Memory B cell (primary cell): ENCODE measurements around the gene FTH1.

Experiments
- ATAC-seq: fragments of 150-1000 bp; cut with Tn5 transposase; 2 replicates; pipeline ENCODE4 v1.10.0; 2021; ENCODE audit warnings: low read depth, mild to moderate bottlenecking, moderate library complexity
- DNase-seq, 2 donors: peaks; one replicate each; pipeline ENCODE4 v3.0.0; 2022; ENCODE audit warnings: low spot score in 2 of 2
- H3K27ac Mint-ChIP-seq: one replicate; pipeline ENCODE4 v1.8.0; 2022; ENCODE audit warnings: mild to moderate bottlenecking, moderate library complexity, mixed read lengths
- H3K27me3 Mint-ChIP-seq: one replicate; pipeline ENCODE4 v1.8.0; 2022; ENCODE audit warnings: mixed read lengths
- H3K36me3 Mint-ChIP-seq: one replicate; pipeline ENCODE4 v1.8.0; 2022; ENCODE audit warnings: mild to moderate bottlenecking, mixed read lengths
- H3K4me1 Mint-ChIP-seq: one replicate; pipeline ENCODE4 v1.8.0; 2022; ENCODE audit warnings: mixed read lengths
- H3K4me3 Mint-ChIP-seq: one replicate; pipeline ENCODE4 v1.8.0; 2022; ENCODE audit warnings: mild to moderate bottlenecking, moderate library complexity, mixed read lengths
- H3K9me3 Mint-ChIP-seq: one replicate; pipeline ENCODE4 v1.8.0; 2022; ENCODE audit warnings: mixed read lengths

The FTH1 gene

DNA sequence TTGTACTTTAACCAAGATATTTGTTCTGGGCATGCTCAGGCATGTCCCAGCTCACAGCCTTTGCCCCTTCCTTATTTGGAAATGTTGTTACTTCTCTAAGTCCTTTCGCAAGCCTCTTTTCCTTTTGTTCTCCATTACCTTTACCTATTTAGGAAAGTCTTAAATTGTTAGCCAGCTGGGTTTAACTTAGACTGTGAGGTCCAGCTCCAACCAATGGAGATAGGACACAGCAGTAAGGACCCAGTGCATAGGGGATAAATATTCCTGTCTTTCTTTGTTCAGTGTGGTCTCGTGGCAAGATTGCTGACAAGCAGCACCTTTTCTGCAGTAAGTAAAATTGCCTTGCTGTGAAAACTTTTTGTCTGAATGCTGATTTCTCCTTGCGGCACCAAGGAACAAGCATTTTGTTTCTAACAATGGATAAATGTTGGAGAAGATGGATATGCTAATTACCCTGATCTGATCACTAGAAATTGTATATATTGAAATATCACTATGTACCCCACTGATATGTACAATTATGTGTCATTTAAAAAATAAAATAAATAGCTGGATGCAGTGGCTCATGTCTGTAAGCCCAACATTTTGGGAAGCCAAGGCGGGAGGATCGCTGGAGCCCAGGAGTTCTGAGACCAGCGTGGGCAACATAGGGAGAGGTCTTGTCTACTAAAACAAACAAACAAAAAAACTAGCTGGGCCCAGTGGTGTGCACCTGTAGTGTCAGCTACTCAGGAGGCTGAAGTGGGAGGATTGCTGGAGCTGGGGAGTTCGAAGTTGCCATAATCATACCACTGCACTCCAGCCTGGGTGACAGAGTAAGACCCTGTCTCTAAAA, 31.9 kb upstream of the FTH1 start:
- DNase-seq (no peak), ATAC-seq (no peak)
- Mint-ChIP-seq H3K9me3 (peaks cover 8% of the 10 kb centered on the region), H3K27me3 (peaks cover 4% of the 10 kb centered on the region), H3K4me3 (no peak overlapping the region), H3K4me1 (no peaks in the 10 kb centered on the region), H3K36me3 (peaks cover 16% of the 10 kb centered on the region), H3K27ac (no peak overlapping the region)

DNA sequence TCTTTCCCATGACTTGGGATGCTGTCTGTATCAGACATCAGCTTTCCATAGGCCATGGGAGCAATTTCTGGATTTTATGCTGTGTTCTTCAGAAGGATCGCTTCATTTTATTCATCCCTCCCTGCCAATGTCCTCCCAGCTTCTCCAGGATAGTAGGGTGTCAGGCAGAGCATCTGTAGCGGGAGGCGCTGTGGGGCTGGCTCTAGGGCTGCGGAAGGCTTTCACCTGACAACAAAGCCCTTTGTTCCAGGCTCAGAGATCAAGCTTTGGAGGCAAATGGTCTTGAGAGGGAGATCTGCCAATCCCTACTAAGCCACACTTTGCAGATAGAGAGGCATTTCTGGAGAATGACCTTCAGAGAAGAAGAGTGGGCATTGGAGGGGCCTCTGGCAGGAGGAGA, 29.5 kb upstream of the FTH1 start:
- peaks cover 16% of the 10 kb centered on the region for H3K36me3 Mint-ChIP-seq
- H3K27ac Mint-ChIP-seq, result no peak overlapping the region
- no peak for ATAC-seq

GRCh38 chr11:61994981-61995380, 27.5 kb upstream of the FTH1 start:
- Mint-ChIP-seq H3K9me3 (peaks cover 12% of the 10 kb centered on the region), H3K27ac (no peak overlapping the region), H3K4me3 (no peak overlapping the region), H3K27me3 (no peaks in the 10 kb centered on the region), H3K36me3 (peaks cover 19% of the 10 kb centered on the region), H3K4me1 (peaks cover 7% of the 10 kb centered on the region)
- ATAC-seq (no peak), DNase-seq (no peak)

More for the DNA sequence above, 29.5 kb upstream of the FTH1 start:
- Mint-ChIP-seq H3K27me3 (no peaks in the 10 kb centered on the region), H3K4me3 (no peak overlapping the region), H3K9me3 (peaks cover 9% of the 10 kb centered on the region), H3K4me1 (no peaks in the 10 kb centered on the region)
- no peak for DNase-seq

DNA sequence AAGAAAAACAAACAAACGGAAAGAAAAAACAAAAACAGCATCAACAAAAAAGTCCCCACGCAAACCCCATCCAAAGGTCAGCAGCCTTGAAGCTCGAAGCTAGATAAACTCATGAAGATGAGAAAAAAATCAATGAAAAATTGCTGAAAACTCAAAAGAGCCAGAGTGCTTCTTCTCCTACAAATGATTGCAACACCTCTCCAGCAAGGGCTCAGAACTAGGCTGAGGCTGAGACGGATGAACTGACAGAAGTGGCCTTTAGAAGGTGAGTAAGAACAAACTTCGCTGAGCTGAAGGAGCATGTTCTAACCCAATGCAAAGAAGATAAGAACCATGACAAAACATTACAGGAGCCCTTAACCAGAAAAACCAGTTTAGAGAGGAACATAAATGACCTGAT, 18.4 kb upstream of the FTH1 start:
- ATAC-seq (no peak), DNase-seq (no peak)
- Mint-ChIP-seq H3K27ac (no peak overlapping the region), H3K4me3 (no peak overlapping the region), H3K36me3 (peaks cover 18% of the 10 kb centered on the region), H3K27me3 (peaks cover 4% of the 10 kb centered on the region), H3K4me1 (peaks cover 16% of the 10 kb centered on the region), H3K9me3 (peaks cover 9% of the 10 kb centered on the region)

DNA sequence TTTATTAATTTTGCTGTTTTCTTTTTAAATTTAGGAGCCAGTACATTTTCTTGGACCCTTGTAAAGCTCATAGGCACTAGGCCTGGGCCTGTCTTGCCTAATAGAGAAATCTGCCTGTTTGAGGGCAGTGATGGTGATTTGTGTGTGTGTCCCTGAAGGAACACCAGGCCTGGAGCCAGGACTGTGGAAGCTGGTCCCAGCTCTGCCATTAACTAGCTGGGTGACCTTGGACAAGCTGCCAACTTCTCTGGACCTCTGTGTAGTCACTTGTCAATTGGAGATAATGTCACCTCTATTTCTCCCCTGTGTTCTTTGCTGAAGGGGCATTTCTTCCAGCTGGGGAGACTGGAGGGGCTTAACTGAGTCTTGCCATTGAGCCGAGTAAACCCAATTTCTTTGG, 16.0 kb upstream of the FTH1 start:
- Mint-ChIP-seq H3K9me3 (peaks cover 7% of the 10 kb centered on the region), H3K27me3 (peaks cover 4% of the 10 kb centered on the region), H3K4me3 (no peak overlapping the region), H3K4me1 (peaks cover 5% of the 10 kb centered on the region), H3K27ac (no peak overlapping the region), H3K36me3 (peaks cover 17% of the 10 kb centered on the region)
- no peak for ATAC-seq
- DNase-seq, result no peak

- Mint-ChIP-seq H3K4me1 (peaks cover 5% of the 10 kb centered on the region), H3K27ac (no peak overlapping the region)
- DNase-seq, result no peak
These were observed 13.5 kb upstream of the FTH1 start for GRCh38 chr11:61980783-61981541.

GRCh38 chr11:61978703-61979661, 11.5 kb upstream of the FTH1 start:
- no peak for DNase-seq
- no peaks in the 10 kb centered on the region for H3K36me3 Mint-ChIP-seq
- H3K27me3 Mint-ChIP-seq, result no peaks in the 10 kb centered on the region
- H3K4me3 Mint-ChIP-seq, result no peak overlapping the region
- ATAC-seq, result no peak
- peaks cover 7% of the 10 kb centered on the region for H3K4me1 Mint-ChIP-seq
- H3K27ac Mint-ChIP-seq, result no peak overlapping the region
- H3K9me3 Mint-ChIP-seq, result no peaks in the 10 kb centered on the region

More at GRCh38 chr11:61980783-61981541, 13.5 kb upstream of the FTH1 start:
- H3K4me3 Mint-ChIP-seq, result no peak overlapping the region
- no peaks in the 10 kb centered on the region for H3K9me3 Mint-ChIP-seq
- ATAC-seq, result no peak
- peaks cover 4% of the 10 kb centered on the region for H3K36me3 Mint-ChIP-seq
- no peaks in the 10 kb centered on the region for H3K27me3 Mint-ChIP-seq

GRCh38 chr11:61976813-61977475, 9.5 kb upstream of the FTH1 start:
- no peaks in the 10 kb centered on the region for H3K27me3 Mint-ChIP-seq
- H3K27ac Mint-ChIP-seq, result no peak overlapping the region

DNA sequence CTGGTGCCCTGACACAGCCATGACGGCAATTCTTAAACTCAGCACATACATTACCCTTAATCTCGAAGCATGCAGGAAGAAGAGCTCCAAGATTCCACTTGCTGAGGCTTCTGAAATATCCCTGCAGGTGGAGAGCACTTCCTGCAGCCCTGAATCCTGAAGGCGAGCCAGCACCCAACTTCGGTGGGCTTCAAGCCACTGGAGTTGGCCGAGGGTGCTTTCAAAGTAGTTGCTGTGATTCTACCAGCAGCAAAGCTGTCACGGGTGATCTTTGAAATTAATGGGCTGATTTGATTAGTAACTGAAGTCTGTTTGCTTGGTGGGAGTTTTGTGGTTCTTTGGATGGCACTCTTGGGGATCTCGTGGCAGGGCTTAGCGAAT, 9.0 kb upstream of the FTH1 start:
- DNase-seq (no peak), ATAC-seq (no peak)
- Mint-ChIP-seq H3K36me3 (no peaks in the 10 kb centered on the region), H3K4me1 (peaks cover 16% of the 10 kb centered on the region), H3K9me3 (no peaks in the 10 kb centered on the region), H3K4me3 (no peak overlapping the region), H3K27ac (no peak overlapping the region), H3K27me3 (no peaks in the 10 kb centered on the region)

More at GRCh38 chr11:61976813-61977475, 9.5 kb upstream of the FTH1 start:
- ATAC-seq, result no peak
- Mint-ChIP-seq H3K4me1 (peaks cover 12% of the 10 kb centered on the region), H3K9me3 (no peaks in the 10 kb centered on the region), H3K36me3 (no peaks in the 10 kb centered on the region), H3K4me3 (no peak overlapping the region)
- no peak for DNase-seq

DNA sequence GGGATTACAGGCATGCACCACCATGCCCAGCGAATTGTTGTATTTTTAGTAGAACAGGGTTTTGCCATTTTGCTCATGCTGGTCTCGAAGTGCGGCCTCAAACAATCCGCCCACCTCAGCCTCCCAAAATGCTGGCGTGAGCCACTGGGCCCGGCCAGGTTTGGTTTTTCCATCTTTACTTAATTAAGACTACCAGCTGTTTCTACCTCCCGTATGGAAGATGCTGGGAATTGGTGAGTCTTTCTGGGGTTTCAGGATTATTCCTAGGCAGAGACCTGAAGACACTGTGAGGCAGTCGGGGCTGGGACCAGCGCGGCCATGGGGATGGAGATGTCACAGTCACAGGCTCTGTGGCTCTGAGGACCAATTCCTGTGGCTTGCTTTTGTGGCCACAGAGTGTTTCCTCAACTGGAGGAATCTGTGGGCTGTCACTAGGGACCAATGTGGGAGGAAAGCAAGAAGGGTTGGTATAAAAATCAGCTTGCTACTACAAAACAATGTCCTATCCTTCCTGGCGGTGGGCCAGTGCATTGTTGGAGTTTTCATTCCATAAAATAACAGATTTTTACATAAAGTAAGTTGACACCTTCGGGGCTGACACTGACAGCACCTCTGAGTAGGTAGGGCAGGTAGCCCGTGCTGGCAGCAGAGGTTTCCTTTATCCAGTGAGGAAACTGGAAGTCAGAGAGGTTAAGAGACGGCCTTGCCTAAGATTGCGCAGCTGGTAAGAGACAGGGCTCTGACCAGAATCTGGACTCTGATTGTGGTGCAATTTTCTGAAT, 8.4 kb upstream of the FTH1 start:
- Mint-ChIP-seq H3K27me3 (no peaks in the 10 kb centered on the region), H3K4me3 (no peak overlapping the region), H3K9me3 (no peaks in the 10 kb centered on the region), H3K27ac (no peak overlapping the region), H3K36me3 (no peaks in the 10 kb centered on the region), H3K4me1 (peaks cover 22% of the 10 kb centered on the region)
- no peak for DNase-seq
- ATAC-seq, result no peak

GRCh38 chr11:61974766-61975631, 7.6 kb upstream of the FTH1 start:
- Mint-ChIP-seq H3K4me3 (no peak overlapping the region), H3K27ac (no peak overlapping the region), H3K4me1 (peaks cover 27% of the 10 kb centered on the region), H3K9me3 (no peaks in the 10 kb centered on the region), H3K36me3 (no peaks in the 10 kb centered on the region), H3K27me3 (no peaks in the 10 kb centered on the region)
- no peak for ATAC-seq
- no peak for DNase-seq

DNA sequence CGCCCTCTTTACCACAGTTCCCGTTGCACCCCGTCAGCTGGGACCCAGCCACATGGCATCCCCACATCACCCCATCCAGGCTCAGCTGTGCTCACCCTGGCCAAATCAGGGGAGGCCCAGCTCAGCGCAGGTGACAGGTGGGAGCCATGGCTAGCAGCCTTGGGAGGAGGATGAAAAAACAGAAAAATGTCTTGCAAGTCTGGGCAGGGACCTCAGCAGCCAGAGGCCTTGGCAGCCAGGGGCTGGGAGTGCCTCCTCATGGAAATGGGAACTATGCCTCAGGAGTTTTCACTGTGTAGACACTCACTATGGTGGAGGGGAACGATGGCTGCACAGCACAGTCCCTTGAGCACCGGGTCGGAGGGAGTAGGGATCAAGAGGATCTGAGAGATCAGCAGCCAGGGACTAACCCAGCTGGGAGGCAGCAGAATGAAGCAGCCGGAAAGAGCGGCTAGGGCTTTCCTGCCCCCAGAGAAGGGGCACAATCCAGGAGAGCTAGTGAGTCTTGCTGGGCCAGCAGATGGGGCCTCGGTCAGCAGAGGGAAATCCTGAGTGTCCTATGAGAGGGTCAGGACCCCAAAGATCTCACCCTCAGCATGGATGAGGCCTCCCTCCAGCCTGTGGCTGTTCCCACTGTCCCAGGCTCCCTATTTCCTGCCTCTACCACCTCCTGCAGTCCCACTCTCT, 6.2 kb upstream of the FTH1 start:
- H3K4me3 Mint-ChIP-seq, result no peak overlapping the region
- H3K27me3 Mint-ChIP-seq, result no peaks in the 10 kb centered on the region

More for the DNA sequence above, 6.2 kb upstream of the FTH1 start:
- DNase-seq (no peak), ATAC-seq (no peak)
- H3K27ac Mint-ChIP-seq, result no peak overlapping the region
- H3K36me3 Mint-ChIP-seq, result no peaks in the 10 kb centered on the region
- H3K9me3 Mint-ChIP-seq, result no peaks in the 10 kb centered on the region
- peaks cover 31% of the 10 kb centered on the region for H3K4me1 Mint-ChIP-seq
